C4-2B (cell line): ENCODE measurements around the gene NAB2.

Source experiments
- CTCF ChIP-seq: fragments of 450-650 bp; conservative IDR thresholded peaks from 2 replicates; pipeline ENCODE4 v1.5.1; 2017; ENCODE audit warnings: mild to moderate bottlenecking
- ZFX ChIP-seq: fragments of 450-650 bp; IDR thresholded peaks from 2 replicates; pipeline ENCODE4 v1.6.1; 2017

DNA sequence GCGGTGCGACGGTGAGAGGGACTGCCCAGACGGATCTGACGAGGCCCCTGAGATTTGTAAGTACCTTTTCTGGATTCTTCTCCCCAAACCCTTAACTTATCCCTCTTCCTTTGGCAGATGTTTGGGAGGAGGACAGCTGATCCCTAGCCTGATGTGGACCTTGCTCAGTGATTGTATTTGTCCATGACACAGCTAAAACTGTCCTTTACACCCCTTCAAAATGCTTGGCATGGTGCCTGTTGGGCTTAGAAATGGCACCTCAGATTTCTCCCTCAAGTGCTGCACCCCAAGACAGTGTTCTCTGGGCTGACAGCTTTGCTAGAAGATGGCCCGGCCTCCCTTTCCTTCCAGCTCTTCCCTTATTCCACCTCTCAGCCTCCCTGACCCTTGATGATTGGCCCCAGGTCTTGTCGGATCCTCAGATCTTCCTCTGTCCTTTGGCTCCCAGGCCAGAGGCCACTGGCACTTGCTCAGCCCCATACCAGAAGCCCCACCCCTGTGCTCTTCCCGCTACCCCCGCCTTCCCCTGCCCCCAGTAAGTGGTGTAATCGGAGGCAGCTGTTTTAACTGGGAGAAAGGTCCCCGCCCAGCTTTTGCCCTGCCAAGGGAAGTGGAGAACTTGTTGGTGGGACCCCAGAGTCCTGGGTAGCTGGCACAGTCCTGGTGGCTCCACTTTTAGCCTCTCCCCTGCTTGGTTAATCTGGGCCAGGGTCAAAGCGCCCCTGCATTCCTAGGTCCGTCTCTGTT, 49.8 kb downstream of the NAB2 start:
- TF ChIP-seq CTCF, result no peak
- TF ChIP-seq ZFX, result no peak
